ENCODE data around the gene SPNS3. TPM values are rescaled to one million over a fixed set of nuclear protein-coding genes. Genes with fewer than 3 reads are reported as not detected.

Gene SPNS3
- total and polyA plus RNA-seq, 9 of the 15 experiments (the other 6 are each of a cell fraction or from before 2014, with no cell fraction given), result not detected

- TF ChIP-seq RCOR1 (IDR thresholded peaks at IDR 0.05; ENCODE audit: borderline replicate concordance in 1 of 2, low read depth in 2 of 2, low read length in 2 of 2) (0 out of 4 replicates have a peak, but pooled peaks of 1 of the 2 experiments have one; percentile 60), RBM34 (IDR thresholded peaks at IDR 0.05; ENCODE audit: borderline replicate concordance, insufficient read depth, low read length) (no peak), ARID4B (CRISPR knock-in tag; IDR thresholded peaks at IDR 0.05) (0 out of 2 replicates have a peak, but pooled peaks have one; percentile 28), KDM1A (IDR thresholded peaks at IDR 0.05) (no peak), ZNF280B (CRISPR knock-in tag; IDR thresholded peaks at IDR 0.05) (no peak), NFRKB (IDR thresholded peaks at IDR 0.05; ENCODE audit: low read depth) (no peak), ZFP36 (IDR thresholded peaks at IDR 0.05; ENCODE audit: low read depth, low read length, partially characterized antibody) (no peak), ZNF511 (CRISPR knock-in tag; IDR thresholded peaks at IDR 0.05) (peak; percentile 63; the same call in 1 of the 2 replicates), SMARCA4 (IDR thresholded peaks at IDR 0.05) (no peak), PREB (CRISPR knock-in tag; IDR thresholded peaks at IDR 0.05) (no peak), MIER1 (IDR thresholded peaks at IDR 0.05; ENCODE audit: low read depth) (peak; percentile 95), FOXM1 (IDR thresholded peaks at IDR 0.05; ENCODE audit: low read depth) (no peak), FOXM1 (CRISPR knock-in tag; IDR thresholded peaks at IDR 0.05; ENCODE audit: low read depth) (no peak), ZNF518B (CRISPR knock-in tag; IDR thresholded peaks at IDR 0.05) (no peak), HNRNPL (IDR thresholded peaks at IDR 0.05; ENCODE audit: low read depth, low read length) (no peak)
Measured at GRCh38 chr17:4492721-4493561, 59.2 kb downstream of the SPNS3 start (continued).

Data from K562 (cell line).